ENCODE data around the gene PGA5. TPM values are rescaled to one million over a fixed set of nuclear protein-coding genes. Genes with fewer than 3 reads are reported as not detected.

Gene PGA5
- total RNA-seq, 2 donors from 2014 or later = 0.75 to 0.93 TPM

DNA sequence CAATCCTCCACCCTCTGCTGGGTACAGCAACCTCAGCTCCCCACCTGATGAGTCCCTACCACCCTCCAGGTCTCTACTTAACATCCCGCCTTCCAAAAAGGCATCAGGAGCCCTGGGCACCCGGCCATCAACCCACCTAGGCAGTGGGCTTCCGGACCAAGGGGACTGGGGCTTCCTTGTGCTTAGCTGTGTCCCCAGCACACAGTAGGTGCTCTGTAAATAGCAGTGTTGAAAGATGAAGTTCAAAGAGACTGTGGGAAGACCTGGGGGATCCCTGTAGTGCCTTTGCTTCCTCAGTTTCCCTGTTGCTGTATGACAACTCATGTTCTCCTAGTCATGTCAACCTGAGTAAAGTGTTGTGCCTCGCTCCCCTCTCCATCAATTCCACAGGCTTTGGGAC is 33.1 kb downstream of the PGA5 start:
- Mint-ChIP-seq H3K36me3 (ENCODE audit: low read depth) (peaks cover 9% of the 10 kb centered on the region), H3K4me3 (no peak overlapping the region), H3K27ac (no peak overlapping the region), H3K9me3 (no peaks in the 10 kb centered on the region), H3K27me3 (ENCODE audit: insufficient read depth) (no peaks in the 10 kb centered on the region), H3K4me1 (peaks cover 3% of the 10 kb centered on the region)
- no peaks in the 10 kb centered on the region for H3K36me3 ChIP-seq (ENCODE audit: control insufficient read depth, insufficient read depth, low read length)
- H3K27ac ChIP-seq (ENCODE audit: low read depth, low read length) = no peak overlapping the region
- H3K27me3 ChIP-seq (ENCODE audit: control insufficient read depth, insufficient read depth, low read length, poor library complexity, severe bottlenecking) = no peaks in the 10 kb centered on the region
- H3K4me3 ChIP-seq (ENCODE audit: low read length) = no peak overlapping the region
- no peaks in the 10 kb centered on the region for H3K9me3 ChIP-seq (ENCODE audit: control insufficient read depth, low read length)
- TF ChIP-seq, protein P1, sequence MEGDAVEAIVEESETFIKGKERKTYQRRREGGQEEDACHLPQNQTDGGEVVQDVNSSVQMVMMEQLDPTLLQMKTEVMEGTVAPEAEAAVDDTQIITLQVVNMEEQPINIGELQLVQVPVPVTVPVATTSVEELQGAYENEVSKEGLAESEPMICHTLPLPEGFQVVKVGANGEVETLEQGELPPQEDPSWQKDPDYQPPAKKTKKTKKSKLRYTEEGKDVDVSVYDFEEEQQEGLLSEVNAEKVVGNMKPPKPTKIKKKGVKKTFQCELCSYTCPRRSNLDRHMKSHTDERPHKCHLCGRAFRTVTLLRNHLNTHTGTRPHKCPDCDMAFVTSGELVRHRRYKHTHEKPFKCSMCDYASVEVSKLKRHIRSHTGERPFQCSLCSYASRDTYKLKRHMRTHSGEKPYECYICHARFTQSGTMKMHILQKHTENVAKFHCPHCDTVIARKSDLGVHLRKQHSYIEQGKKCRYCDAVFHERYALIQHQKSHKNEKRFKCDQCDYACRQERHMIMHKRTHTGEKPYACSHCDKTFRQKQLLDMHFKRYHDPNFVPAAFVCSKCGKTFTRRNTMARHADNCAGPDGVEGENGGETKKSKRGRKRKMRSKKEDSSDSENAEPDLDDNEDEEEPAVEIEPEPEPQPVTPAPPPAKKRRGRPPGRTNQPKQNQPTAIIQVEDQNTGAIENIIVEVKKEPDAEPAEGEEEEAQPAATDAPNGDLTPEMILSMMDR (conservative IDR thresholded peaks at IDR 0.05) = no peak
- no peak for DNase-seq
- 92% methylated on average over 4 of the region's 4 CpGs; no CpG with 5 or more reads in 1 of the 2 experiments for WGBS, 2 experiments (ENCODE audit: insufficient coverage in 1 of 2, insufficient read length in 1 of 2)
- H3K9ac ChIP-seq (ENCODE audit: extremely low read depth, low read length, poor library complexity, severe bottlenecking) = no peak overlapping the region
- H3K4me1 ChIP-seq (ENCODE audit: control insufficient read depth, insufficient read depth, low read length) = no peaks in the 10 kb centered on the region

DNA sequence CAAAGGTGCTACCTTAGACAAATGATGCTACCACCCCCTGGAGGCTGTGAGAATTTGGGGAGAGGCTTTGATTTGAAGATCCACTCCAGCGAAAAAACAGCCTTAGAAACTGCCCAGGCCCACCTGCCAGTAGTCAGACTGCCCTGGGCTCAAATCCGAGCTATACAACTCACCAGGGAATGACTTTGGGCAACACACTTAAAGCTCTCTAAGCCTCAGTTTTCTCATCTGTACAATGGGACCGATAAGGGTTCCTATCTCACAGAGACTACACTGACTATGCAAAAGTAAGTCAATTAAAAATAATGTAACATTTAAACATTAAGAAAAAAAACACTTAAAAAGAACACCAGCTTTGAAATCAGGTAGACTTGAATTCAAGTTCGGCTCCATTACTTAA is 34.2 kb downstream of the PGA5 start:
- TF ChIP-seq, protein P1 (conservative IDR thresholded peaks at IDR 0.05) = no peak
- Mint-ChIP-seq H3K9me3 (no peaks in the 10 kb centered on the region), H3K4me3 (no peak overlapping the region), H3K36me3 (ENCODE audit: low read depth) (peaks cover 8% of the 10 kb centered on the region), H3K27ac (no peak overlapping the region), H3K4me1 (peaks cover 3% of the 10 kb centered on the region), H3K27me3 (ENCODE audit: insufficient read depth) (no peaks in the 10 kb centered on the region)
- WGBS, 2 experiments (ENCODE audit: insufficient coverage in 1 of 2, insufficient read length in 1 of 2) = 88 to 90% methylated on average over 2 to 4 of the region's 4 CpGs
- H3K9me3 ChIP-seq (ENCODE audit: control insufficient read depth, low read length) = no peaks in the 10 kb centered on the region
- no peak overlapping the region for H3K27ac ChIP-seq (ENCODE audit: low read depth, low read length)
- no peaks in the 10 kb centered on the region for H3K4me1 ChIP-seq (ENCODE audit: control insufficient read depth, insufficient read depth, low read length)
- peaks cover 1% of the 10 kb centered on the region for H3K36me3 ChIP-seq (ENCODE audit: control insufficient read depth, insufficient read depth, low read length)
- no peak for DNase-seq
- no peaks in the 10 kb centered on the region for H3K27me3 ChIP-seq (ENCODE audit: control insufficient read depth, insufficient read depth, low read length, poor library complexity, severe bottlenecking)
- H3K4me3 ChIP-seq (ENCODE audit: low read length) = no peak overlapping the region
- H3K9ac ChIP-seq (ENCODE audit: extremely low read depth, low read length, poor library complexity, severe bottlenecking) = no peak overlapping the region

DNA sequence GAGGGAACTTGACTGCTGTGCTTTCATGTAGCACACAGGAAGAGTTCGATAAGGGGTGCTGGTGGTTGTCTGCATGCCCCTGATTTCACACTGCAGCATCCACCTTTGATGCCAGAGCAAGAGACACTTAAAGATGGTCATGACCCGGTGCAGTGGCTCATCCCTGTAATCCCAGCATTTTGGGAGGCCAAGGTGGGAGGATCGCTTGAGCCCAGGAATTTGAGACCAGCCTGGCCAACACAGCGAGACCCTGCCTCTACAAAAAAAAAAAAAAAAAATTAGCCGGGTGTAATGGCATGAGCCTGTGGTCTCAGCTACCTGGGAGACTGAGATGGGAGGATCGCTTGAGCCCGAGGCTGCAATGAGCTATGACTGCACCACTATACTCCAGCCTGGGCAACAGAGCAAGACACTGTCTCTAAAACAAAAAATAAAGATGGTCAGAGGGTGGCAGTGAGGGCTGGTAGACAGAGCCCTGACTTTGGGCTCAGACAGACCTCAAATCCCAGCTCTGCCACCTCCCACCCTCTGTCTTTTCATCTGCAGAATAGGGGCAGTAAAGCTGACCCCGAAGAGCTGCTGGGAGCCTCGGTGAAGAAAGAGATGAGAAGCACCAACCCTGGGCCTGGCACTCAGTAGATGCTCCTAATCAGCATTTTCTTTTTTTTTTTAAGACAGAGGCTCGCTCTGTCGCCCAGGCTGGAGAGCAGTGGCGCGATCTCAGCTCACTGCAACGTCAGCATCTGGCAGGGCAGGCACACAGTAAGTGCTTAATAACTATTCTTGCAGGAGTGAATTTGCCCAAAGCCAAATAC is 36.4 kb downstream of the PGA5 start:
- Mint-ChIP-seq H3K36me3 (ENCODE audit: low read depth) (peaks cover 6% of the 10 kb centered on the region), H3K4me3 (no peak overlapping the region)
- H3K9ac ChIP-seq (ENCODE audit: extremely low read depth, low read length, poor library complexity, severe bottlenecking) = no peak overlapping the region

More for the DNA sequence above, 36.4 kb downstream of the PGA5 start:
- 83 to 91% methylated on average over 10 to 14 of the region's 14 CpGs for WGBS, 2 experiments (ENCODE audit: insufficient coverage in 1 of 2, insufficient read length in 1 of 2)
- no peak for DNase-seq
- Mint-ChIP-seq H3K27ac (no peak overlapping the region), H3K27me3 (ENCODE audit: insufficient read depth) (peaks cover 7% of the 10 kb centered on the region), H3K4me1 (peaks cover 9% of the 10 kb centered on the region), H3K9me3 (no peaks in the 10 kb centered on the region)
- H3K27me3 ChIP-seq (ENCODE audit: control insufficient read depth, insufficient read depth, low read length, poor library complexity, severe bottlenecking) = no peaks in the 10 kb centered on the region
- no peaks in the 10 kb centered on the region for H3K9me3 ChIP-seq (ENCODE audit: control insufficient read depth, low read length)
- TF ChIP-seq, protein P1 (conservative IDR thresholded peaks at IDR 0.05) = no peak
- H3K4me3 ChIP-seq (ENCODE audit: low read length) = no peak overlapping the region
- H3K4me1 ChIP-seq (ENCODE audit: control insufficient read depth, insufficient read depth, low read length) = no peaks in the 10 kb centered on the region
- H3K36me3 ChIP-seq (ENCODE audit: control insufficient read depth, insufficient read depth, low read length) = peaks cover 5% of the 10 kb centered on the region
- no peak overlapping the region for H3K27ac ChIP-seq (ENCODE audit: low read depth, low read length)

All from endodermal cell (in vitro differentiated cells).